Measurements from ENCODE around the gene RPLP2.

RPLP2 gene

GRCh38 chr11:833849-834311, 24.1 kb downstream of the RPLP2 start:
- CTCF ChIA-PET: interaction anchor here (0.7 to 2.2 kb wide), 6 partner anchors 9 to 218 kb away, joined by 3 to 13 read pairs (median 5); partner anchors contain the start of genes POLR2L and TSPAN4
- 88% methylated on average over 4 of the region's 9 CpGs for WGBS (ENCODE audit: insufficient coverage)
- Histone ChIP-seq H3K36me3 (ENCODE audit: control insufficient read depth in 4 of 4, insufficient read depth in 4 of 4, low read length in 3 of 4) (peaks cover 0 to 27% (median 12%) of the 10 kb centered on the region in 4 experiments), H3K4me1 (ENCODE audit: control extremely low read depth in 1 of 4, control insufficient read depth in 4 of 4, insufficient read depth in 4 of 4, low read length in 3 of 4) (peaks cover 0 to 61% (median 50%) of the 10 kb centered on the region in 4 experiments), H3K27me3 (replicated peaks in 2 of 5; ENCODE audit: control insufficient read depth in 4 of 5, insufficient read depth in 5 of 5, low read length in 4 of 5) (peaks cover 0 to 43% (median 18%) of the 10 kb centered on the region in 5 experiments), H3K27ac (ENCODE audit: insufficient read depth in 1 of 2, low read depth in 1 of 2, low read length in 2 of 2, poor library complexity in 1 of 2, severe bottlenecking in 2 of 2) (peak overlapping the region in 1 of 2 experiments; percentile 25), H3K9me3 (ENCODE audit: control extremely low read depth in 1 of 5, control insufficient read depth in 4 of 5, insufficient read depth in 2 of 5, low read depth in 1 of 5, low read length in 4 of 5) (no peaks in the 10 kb centered on the region), H3K4me3 (ENCODE audit: control insufficient read depth in 1 of 7, extremely low read depth in 1 of 7, insufficient read depth in 4 of 7, low read depth in 2 of 7, low read length in 6 of 7) (peak overlapping the region in 3 of 7 experiments; percentile 66 to 78 (median 68))
- POLR2A ChIA-PET: interaction anchor here (0.6 to 4.1 kb wide), 5 partner anchors 8 to 24 kb away, joined by 3 to 19 read pairs (median 7); partner anchors contain the start of genes PNPLA2, POLR2L, RPLP2 and TSPAN4
- DNase-seq: no peak

DNA sequence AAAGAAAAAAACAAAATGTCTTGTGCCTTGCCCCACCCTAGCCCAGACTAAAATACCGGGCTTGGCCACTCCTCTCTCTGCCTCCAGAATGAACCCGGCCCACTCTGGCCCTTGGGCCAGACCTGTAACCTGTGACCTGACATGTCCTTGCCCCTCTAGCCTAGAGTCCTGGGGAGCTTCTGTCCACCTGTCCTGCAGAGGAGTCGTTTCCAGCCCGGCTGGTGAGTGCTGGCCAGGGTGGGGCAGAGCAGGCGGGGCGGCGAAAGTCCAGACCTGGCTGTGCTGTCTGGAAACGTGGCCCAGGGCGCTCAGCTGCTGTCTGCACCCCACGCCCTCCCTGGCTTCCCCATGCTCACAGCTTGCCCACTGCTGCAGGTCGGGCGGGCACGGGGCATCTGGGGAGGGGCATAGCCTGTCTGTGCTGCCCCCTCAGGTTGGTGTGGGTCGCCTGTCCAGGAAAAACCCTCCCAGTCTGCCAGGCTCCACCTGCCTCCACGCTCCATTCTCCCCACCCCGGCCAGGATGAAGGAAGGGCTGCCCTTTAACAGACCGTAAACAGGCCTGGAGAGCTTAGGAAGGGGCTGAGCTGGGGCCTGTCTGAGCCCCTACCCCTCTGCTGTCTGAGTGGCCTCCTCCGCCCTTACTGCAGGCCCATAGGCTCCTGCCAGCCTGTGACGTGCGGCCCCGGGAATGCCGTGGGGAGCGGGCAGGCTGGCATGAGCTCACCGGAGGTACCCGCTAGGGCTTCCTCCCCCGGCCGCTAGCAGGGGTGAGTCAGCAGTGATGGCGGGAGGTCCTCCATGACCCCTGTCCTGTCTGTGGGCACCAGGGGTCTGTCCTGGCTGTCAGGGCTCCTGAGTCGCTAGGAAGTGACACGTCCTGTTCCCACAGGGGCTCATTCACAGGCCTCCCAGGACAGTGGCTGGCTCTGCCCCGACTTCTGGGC, 24.9 kb downstream of the RPLP2 start:
- Histone ChIP-seq H3K4me3 (ENCODE audit: control insufficient read depth in 1 of 7, extremely low read depth in 1 of 7, insufficient read depth in 4 of 7, low read depth in 2 of 7, low read length in 6 of 7) (peak overlapping the region in 3 of 7 experiments; percentile 52 to 58 (median 53)), H3K9me3 (ENCODE audit: control extremely low read depth in 1 of 5, control insufficient read depth in 4 of 5, insufficient read depth in 2 of 5, low read depth in 1 of 5, low read length in 4 of 5) (no peaks in the 10 kb centered on the region), H3K4me1 (ENCODE audit: control extremely low read depth in 1 of 4, control insufficient read depth in 4 of 4, insufficient read depth in 4 of 4, low read length in 3 of 4) (peaks cover 0 to 53% (median 43%) of the 10 kb centered on the region in 4 experiments), H3K36me3 (ENCODE audit: control insufficient read depth in 4 of 4, insufficient read depth in 4 of 4, low read length in 3 of 4) (peaks cover 2 to 34% (median 18%) of the 10 kb centered on the region in 4 experiments), H3K27ac (ENCODE audit: insufficient read depth in 1 of 2, low read depth in 1 of 2, low read length in 2 of 2, poor library complexity in 1 of 2, severe bottlenecking in 2 of 2) (no peak overlapping the region), H3K27me3 (replicated peaks in 2 of 5; ENCODE audit: control insufficient read depth in 4 of 5, insufficient read depth in 5 of 5, low read length in 4 of 5) (peaks cover 0 to 35% (median 15%) of the 10 kb centered on the region in 5 experiments)
- 17% methylated on average over 22 of the region's 31 CpGs for WGBS (ENCODE audit: insufficient coverage)
- DNase-seq: peak; percentile 69 to 79 (median 70)
- ChIA-PET POLR2A (interaction anchor here (0.8 to 4.1 kb wide), 5 partner anchors 7 to 23 kb away, joined by 3 to 19 read pairs (median 4); partner anchors contain the start of genes PNPLA2, POLR2L and TSPAN4), CTCF (interaction anchor here (0.7 to 2.2 kb wide), 8 partner anchors 9 to 217 kb away, joined by 3 to 13 read pairs (median 4); no protein-coding TSS in a partner anchor)

DNA sequence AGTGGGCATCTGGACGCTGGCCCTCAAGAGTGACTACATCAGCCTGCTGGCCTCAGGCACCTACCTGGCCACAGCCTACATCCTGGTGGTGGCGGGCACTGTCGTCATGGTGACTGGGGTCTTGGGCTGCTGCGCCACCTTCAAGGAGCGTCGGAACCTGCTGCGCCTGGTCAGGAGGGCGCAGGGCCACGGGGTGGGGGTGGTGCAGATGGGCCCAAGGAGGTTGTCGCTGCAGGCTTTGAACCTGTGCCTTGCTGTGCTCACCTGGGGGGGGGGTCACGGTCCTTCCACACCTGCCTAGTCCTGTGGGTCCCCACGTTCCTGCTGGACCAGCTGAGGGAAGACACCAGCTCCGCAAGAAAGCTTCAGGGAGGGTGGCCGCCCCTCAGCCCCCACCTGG, 26.5 kb downstream of the RPLP2 start:
- DNase-seq: no peak
- peaks cover 0 to 20% (median 4%) of the 10 kb centered on the region in 5 experiments for H3K27me3 ChIP-seq (replicated peaks in 2 of 5; ENCODE audit: control insufficient read depth in 4 of 5, insufficient read depth in 5 of 5, low read length in 4 of 5)
- POLR2A ChIA-PET: no interaction called here
- H3K9me3 ChIP-seq (ENCODE audit: control extremely low read depth in 1 of 5, control insufficient read depth in 4 of 5, insufficient read depth in 2 of 5, low read depth in 1 of 5, low read length in 4 of 5): no peaks in the 10 kb centered on the region
- peaks cover 2 to 45% (median 27%) of the 10 kb centered on the region in 4 experiments for H3K36me3 ChIP-seq (ENCODE audit: control insufficient read depth in 4 of 4, insufficient read depth in 4 of 4, low read length in 3 of 4)
- no peak overlapping the region for H3K27ac ChIP-seq (ENCODE audit: insufficient read depth in 1 of 2, low read depth in 1 of 2, low read length in 2 of 2, poor library complexity in 1 of 2, severe bottlenecking in 2 of 2)
- H3K4me3 ChIP-seq (ENCODE audit: control insufficient read depth in 1 of 7, extremely low read depth in 1 of 7, insufficient read depth in 4 of 7, low read depth in 2 of 7, low read length in 6 of 7): no peak overlapping the region
- 98% methylated on average over 14 of the region's 14 CpGs for WGBS (ENCODE audit: insufficient coverage)
- CTCF ChIA-PET: interaction anchor here (1.6 to 3.1 kb wide), 2 partner anchors 13 to 15 kb away, joined by 3 to 14 read pairs; no protein-coding TSS in a partner anchor
- H3K4me1 ChIP-seq (ENCODE audit: control extremely low read depth in 1 of 4, control insufficient read depth in 4 of 4, insufficient read depth in 4 of 4, low read length in 3 of 4): peaks cover 0 to 44% (median 37%) of the 10 kb centered on the region in 4 experiments

GRCh38 chr11:836700-837099, 26.9 kb downstream of the RPLP2 start:
- ChIA-PET POLR2A (no interaction called here), CTCF (interaction anchor here (1.6 to 3.1 kb wide), 2 partner anchors 12 to 15 kb away, joined by 3 to 14 read pairs; no protein-coding TSS in a partner anchor)
- DNase-seq: no peak
- H3K27ac ChIP-seq (ENCODE audit: insufficient read depth in 1 of 2, low read depth in 1 of 2, low read length in 2 of 2, poor library complexity in 1 of 2, severe bottlenecking in 2 of 2): no peak overlapping the region
- peaks cover 0 to 45% (median 40%) of the 10 kb centered on the region in 4 experiments for H3K4me1 ChIP-seq (ENCODE audit: control extremely low read depth in 1 of 4, control insufficient read depth in 4 of 4, insufficient read depth in 4 of 4, low read length in 3 of 4)
- H3K27me3 ChIP-seq (replicated peaks in 2 of 5; ENCODE audit: control insufficient read depth in 4 of 5, insufficient read depth in 5 of 5, low read length in 4 of 5): peaks cover 0 to 16% (median 3%) of the 10 kb centered on the region in 5 experiments
- H3K9me3 ChIP-seq (ENCODE audit: control extremely low read depth in 1 of 5, control insufficient read depth in 4 of 5, insufficient read depth in 2 of 5, low read depth in 1 of 5, low read length in 4 of 5): no peaks in the 10 kb centered on the region
- WGBS (ENCODE audit: insufficient coverage): 91% methylated on average over 8 of the region's 9 CpGs
- peaks cover 2 to 45% (median 27%) of the 10 kb centered on the region in 4 experiments for H3K36me3 ChIP-seq (ENCODE audit: control insufficient read depth in 4 of 4, insufficient read depth in 4 of 4, low read length in 3 of 4)
- no peak overlapping the region for H3K4me3 ChIP-seq (ENCODE audit: control insufficient read depth in 1 of 7, extremely low read depth in 1 of 7, insufficient read depth in 4 of 7, low read depth in 2 of 7, low read length in 6 of 7)

DNA sequence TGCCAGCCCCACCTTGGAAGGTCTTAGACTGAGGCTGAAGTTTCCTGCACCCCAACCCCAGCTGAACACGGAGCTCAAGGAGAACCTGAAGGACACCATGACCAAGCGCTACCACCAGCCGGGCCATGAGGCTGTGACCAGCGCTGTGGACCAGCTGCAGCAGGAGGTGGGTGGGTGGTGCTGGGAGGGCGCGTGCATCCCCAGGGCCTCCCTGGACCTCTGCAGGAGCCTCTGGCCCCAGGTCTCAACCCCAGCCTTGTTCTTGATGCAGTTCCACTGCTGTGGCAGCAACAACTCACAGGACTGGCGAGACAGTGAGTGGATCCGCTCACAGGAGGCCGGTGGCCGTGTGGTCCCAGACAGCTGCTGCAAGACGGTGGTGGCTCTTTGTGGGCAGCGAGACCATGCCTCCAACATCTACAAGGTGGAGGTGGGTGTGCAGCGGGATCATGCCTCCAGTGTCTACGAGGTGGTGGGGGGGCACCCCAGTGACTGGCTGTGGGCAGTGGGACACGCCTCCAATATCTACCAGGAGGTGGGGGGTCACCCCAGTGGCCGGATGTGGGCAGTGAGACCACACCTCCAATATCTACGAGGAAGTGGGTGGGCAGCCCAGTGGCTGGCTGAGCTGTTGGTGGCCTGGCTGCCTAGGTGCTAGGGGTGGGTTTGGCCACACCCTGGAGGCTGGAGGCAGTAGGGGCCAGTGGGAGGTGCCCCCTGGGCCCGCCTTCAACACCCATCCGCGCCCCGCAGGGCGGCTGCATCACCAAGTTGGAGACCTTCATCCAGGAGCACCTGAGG, 27.6 kb downstream of the RPLP2 start:
- Histone ChIP-seq H3K36me3 (ENCODE audit: control insufficient read depth in 4 of 4, insufficient read depth in 4 of 4, low read length in 3 of 4) (peaks cover 2 to 45% (median 27%) of the 10 kb centered on the region in 4 experiments), H3K4me3 (ENCODE audit: control insufficient read depth in 1 of 7, extremely low read depth in 1 of 7, insufficient read depth in 4 of 7, low read depth in 2 of 7, low read length in 6 of 7) (no peak overlapping the region), H3K4me1 (ENCODE audit: control extremely low read depth in 1 of 4, control insufficient read depth in 4 of 4, insufficient read depth in 4 of 4, low read length in 3 of 4) (peaks cover 0 to 42% (median 37%) of the 10 kb centered on the region in 4 experiments), H3K9me3 (ENCODE audit: control extremely low read depth in 1 of 5, control insufficient read depth in 4 of 5, insufficient read depth in 2 of 5, low read depth in 1 of 5, low read length in 4 of 5) (no peaks in the 10 kb centered on the region), H3K27ac (ENCODE audit: insufficient read depth in 1 of 2, low read depth in 1 of 2, low read length in 2 of 2, poor library complexity in 1 of 2, severe bottlenecking in 2 of 2) (no peak overlapping the region), H3K27me3 (replicated peaks in 2 of 5; ENCODE audit: control insufficient read depth in 4 of 5, insufficient read depth in 5 of 5, low read length in 4 of 5) (peaks cover 0 to 9% (median under 1%) of the 10 kb centered on the region in 5 experiments)
- DNase-seq: no peak
- POLR2A ChIA-PET: no interaction called here
- CTCF ChIA-PET: interaction anchor here (1.6 to 3.1 kb wide), 2 partner anchors 11 to 16 kb away, joined by 3 to 14 read pairs; no protein-coding TSS in a partner anchor
- WGBS (ENCODE audit: insufficient coverage): 90% methylated on average over 18 of the region's 22 CpGs

DNA sequence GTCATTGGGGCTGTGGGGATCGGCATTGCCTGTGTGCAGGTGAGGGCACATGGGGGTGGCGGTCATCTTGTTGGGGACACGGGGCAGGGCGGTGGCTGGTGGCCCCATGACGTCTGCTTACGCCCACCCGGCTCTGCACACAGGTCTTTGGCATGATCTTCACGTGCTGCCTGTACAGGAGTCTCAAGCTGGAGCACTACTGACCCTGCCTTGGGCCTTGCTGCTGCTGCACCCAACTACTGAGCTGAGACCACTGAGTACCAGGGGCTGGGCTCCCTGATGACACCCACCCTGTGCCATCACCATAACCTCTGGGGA, 28.2 kb downstream of the RPLP2 start:
- POLR2A ChIA-PET: no interaction called here
- CTCF ChIA-PET: interaction anchor here (0.8 to 3.1 kb wide), 4 partner anchors 10 to 27 kb away, joined by 3 to 14 read pairs (median 4); partner anchors contain the start of gene CRACR2B
- Histone ChIP-seq H3K9me3 (ENCODE audit: control extremely low read depth in 1 of 5, control insufficient read depth in 4 of 5, insufficient read depth in 2 of 5, low read depth in 1 of 5, low read length in 4 of 5) (no peaks in the 10 kb centered on the region), H3K27ac (ENCODE audit: insufficient read depth in 1 of 2, low read depth in 1 of 2, low read length in 2 of 2, poor library complexity in 1 of 2, severe bottlenecking in 2 of 2) (no peak overlapping the region), H3K4me3 (ENCODE audit: control insufficient read depth in 1 of 7, extremely low read depth in 1 of 7, insufficient read depth in 4 of 7, low read depth in 2 of 7, low read length in 6 of 7) (no peak overlapping the region), H3K27me3 (replicated peaks in 2 of 5; ENCODE audit: control insufficient read depth in 4 of 5, insufficient read depth in 5 of 5, low read length in 4 of 5) (peaks cover 0 to 8% (median 0%) of the 10 kb centered on the region in 5 experiments), H3K4me1 (ENCODE audit: control extremely low read depth in 1 of 4, control insufficient read depth in 4 of 4, insufficient read depth in 4 of 4, low read length in 3 of 4) (peaks cover 0 to 39% (median 35%) of the 10 kb centered on the region in 4 experiments), H3K36me3 (ENCODE audit: control insufficient read depth in 4 of 4, insufficient read depth in 4 of 4, low read length in 3 of 4) (peaks cover 2 to 45% (median 27%) of the 10 kb centered on the region in 4 experiments)
- DNase-seq: no peak
- 91% methylated on average over 8 of the region's 8 CpGs for WGBS (ENCODE audit: insufficient coverage)

Data from common myeloid progenitor, CD34-positive (primary cell).